DMS114 treated with DMSO at 0.1 percent for 48 hours (cell line): ENCODE measurements around the gene IL32.

Source experiments
- DNase-seq: peaks from one replicate; lab custom pipeline; 2025; ENCODE audit not compliant: unreplicated experiment; lab: John Stamatoyannopoulos, UW

The IL32 gene

DNA sequence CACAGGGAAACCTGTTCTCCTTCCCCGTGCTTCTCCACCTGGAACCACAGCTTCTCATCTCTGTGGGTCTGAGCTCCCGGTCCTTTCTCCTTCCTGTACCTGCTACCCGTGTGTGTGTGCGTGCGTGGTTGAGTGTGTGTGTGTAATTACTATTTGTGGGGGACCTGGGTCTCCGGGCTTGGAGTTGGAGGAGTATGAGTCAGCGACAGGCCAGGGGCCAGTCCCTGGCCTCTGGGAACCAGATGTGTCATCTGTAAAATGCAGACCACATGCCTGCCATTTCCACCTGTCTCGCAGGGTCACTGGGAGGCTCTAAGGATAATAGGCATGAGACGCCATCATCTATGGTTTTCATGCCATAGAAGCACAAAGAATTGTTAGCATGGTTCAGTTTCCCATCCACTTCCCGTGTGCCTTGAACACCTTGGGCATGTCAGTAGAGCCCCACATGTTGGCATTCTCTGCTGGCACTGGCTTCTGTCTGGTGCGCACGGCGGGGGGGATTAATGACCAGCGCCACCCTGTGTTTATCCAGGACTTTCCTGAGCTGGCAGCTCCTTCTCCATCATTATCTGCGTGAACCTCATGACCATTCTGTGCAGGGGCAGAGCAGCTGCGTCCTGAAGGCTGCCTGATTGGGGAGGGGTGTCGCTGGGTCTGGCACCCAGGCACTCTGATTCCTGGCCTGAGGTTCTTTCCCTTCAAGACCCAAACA is 48.5 kb downstream of the IL32 start:
- no peak for DNase-seq

DNA sequence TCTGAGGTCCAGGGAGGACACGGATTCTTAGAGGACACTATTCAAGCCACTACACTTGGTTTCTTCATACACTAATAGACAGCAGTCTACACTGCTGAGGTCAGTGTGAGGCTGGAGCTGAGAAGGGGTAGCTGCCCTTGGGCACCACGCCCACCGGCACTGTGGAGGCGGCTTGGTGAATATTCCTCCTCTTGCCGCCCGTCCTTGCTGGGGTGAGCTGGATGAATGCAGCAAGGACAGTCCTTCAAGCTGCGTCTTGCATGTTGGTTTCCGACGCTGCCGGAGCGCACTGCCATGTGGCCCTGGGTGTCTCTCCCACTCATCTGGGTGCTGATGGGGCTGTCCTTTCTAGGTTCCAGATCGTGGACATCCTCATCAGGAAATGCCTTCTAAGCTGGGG is 49.6 kb downstream of the IL32 start:
- no peak for DNase-seq

DNA sequence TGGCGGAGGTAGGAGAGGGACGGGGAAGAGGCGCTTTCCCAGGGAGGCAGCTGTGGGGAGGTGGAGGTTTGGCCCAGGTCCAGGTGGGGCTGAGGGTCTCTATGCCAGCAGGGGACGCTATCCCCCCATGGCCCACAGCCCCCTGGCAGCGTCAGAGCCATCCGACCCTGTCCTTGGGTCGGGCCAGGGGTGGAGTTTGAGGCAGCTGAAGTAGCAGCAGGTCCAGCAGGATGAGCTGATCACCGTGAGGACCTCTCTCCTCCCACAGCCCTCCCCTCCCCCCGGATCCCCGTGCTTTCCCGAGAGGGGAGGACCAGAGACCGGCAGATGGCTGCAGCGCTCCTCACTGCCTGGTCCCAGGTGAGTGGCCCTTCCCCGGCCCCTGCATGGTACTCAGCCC is 50.1 kb downstream of the IL32 start:
- DNase-seq: no peak

DNA sequence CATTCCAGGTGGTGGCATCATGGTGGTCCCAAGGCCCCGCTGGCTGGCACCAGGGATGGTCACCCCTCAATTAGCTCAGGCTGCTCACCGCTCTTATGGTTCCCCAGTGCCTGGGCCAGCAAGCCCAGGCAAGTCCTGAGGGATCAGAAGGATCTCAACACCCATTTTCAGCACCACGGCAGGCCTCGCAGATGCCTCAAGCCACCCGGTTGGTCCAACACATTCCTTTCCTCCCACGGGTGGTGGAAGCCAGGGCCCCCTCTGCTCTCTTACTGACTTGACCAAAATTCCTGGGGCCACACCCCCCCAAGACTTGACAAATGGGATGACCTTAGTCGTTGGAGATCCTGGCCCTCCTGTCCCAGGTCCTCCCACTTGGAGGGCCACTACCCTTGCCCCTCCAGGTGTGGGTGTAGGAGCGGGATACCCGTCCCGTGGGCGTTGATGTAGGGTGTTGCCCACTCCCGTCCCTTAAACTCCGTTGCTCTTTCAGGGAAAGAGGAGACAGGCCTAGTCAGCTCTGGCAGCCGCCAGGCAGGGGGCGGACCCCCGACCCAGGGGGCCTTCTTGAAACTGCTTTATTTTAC is 52.9 kb downstream of the IL32 start:
- DNase-seq: no peak

DNA sequence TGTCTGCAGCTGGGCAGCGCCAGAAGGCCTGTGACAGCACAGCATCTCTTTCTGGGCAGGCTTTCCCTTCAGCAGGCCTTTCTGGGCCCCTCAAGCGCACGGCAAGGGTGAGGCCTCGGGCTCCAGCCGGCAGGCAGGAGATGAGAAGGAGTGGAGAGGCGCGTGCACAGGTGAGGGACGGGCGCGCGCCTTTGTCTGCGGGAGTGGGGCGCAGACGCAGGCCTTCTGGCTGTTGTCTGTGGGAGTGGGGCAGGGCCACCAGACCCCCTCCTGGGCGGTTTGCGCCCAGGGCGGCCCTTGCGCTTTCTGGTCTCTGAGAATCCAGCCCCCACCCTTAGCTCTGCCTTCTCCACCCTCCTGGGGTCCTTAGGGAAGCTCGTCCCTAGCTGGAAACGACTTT is 53.4 kb downstream of the IL32 start:
- DNase-seq: no peak
